RKO (cell line): Measurements from ENCODE around the gene UBQLN4.
"Not testable (repeated sequence)": the region's sequence is repeated elsewhere in the genome, so short reads cannot be mapped to it uniquely, and the experiment has no call there.

Source experiments
- DNase-seq: peaks from one replicate; pipeline ENCODE4 v3.0.0-alpha.2; 2016; ENCODE audit warnings: low spot score

The UBQLN4 gene

GRCh38 chr1:156081180-156081916, 27.8 kb upstream of the UBQLN4 start:
- peak; percentile 45 for DNase-seq

- DNase-seq, result no peak
Observed at GRCh38 chr1:156080863-156081179, 27.2 kb upstream of the UBQLN4 start.

GRCh38 chr1:156080241-156080862, 26.8 kb upstream of the UBQLN4 start:
- DNase-seq, result no peak

- no peak for DNase-seq
Observed at GRCh38 chr1:156079762-156080161, 26.2 kb upstream of the UBQLN4 start.

- no peak for DNase-seq
Observed at GRCh38 chr1:156078728-156079127, 25.1 kb upstream of the UBQLN4 start.

- no peak for DNase-seq
Observed at GRCh38 chr1:156077430-156077760, 23.8 kb upstream of the UBQLN4 start.

- DNase-seq, result no peak
Observed at GRCh38 chr1:156076609-156077429, 23.2 kb upstream of the UBQLN4 start.

GRCh38 chr1:156075775-156076204, 22.2 kb upstream of the UBQLN4 start:
- no peak for DNase-seq

GRCh38 chr1:156075162-156075561, 21.6 kb upstream of the UBQLN4 start:
- DNase-seq, result no peak

GRCh38 chr1:156074661-156075060, 21.1 kb upstream of the UBQLN4 start:
- DNase-seq, result no peak

GRCh38 chr1:156073740-156074139, 20.1 kb upstream of the UBQLN4 start:
- no peak for DNase-seq

- DNase-seq, result no peak
Observed at GRCh38 chr1:156073110-156073687, 19.6 kb upstream of the UBQLN4 start.

- no peak for DNase-seq
Observed at GRCh38 chr1:156072251-156072650, 18.7 kb upstream of the UBQLN4 start.

- not testable (repeated sequence) for DNase-seq
Observed at GRCh38 chr1:156071332-156071816, 17.8 kb upstream of the UBQLN4 start.

- no peak for DNase-seq
Observed at GRCh38 chr1:156070548-156070947, 16.9 kb upstream of the UBQLN4 start.

GRCh38 chr1:156069490-156070455, 16.2 kb upstream of the UBQLN4 start:
- DNase-seq, result no peak

GRCh38 chr1:156067262-156067661, 13.7 kb upstream of the UBQLN4 start:
- no peak for DNase-seq

- DNase-seq, result no peak
Observed at GRCh38 chr1:156065871-156066270, 12.3 kb upstream of the UBQLN4 start.

GRCh38 chr1:156065212-156065611, 11.6 kb upstream of the UBQLN4 start:
- DNase-seq, result no peak

GRCh38 chr1:156064615-156065014, 11.0 kb upstream of the UBQLN4 start:
- no peak for DNase-seq

- no peak for DNase-seq
Observed at GRCh38 chr1:156063997-156064285, 10.3 kb upstream of the UBQLN4 start.

- no peak for DNase-seq
Observed at GRCh38 chr1:156062189-156062588, 8.6 kb upstream of the UBQLN4 start.
